K562 (cell line): ENCODE data around the gene MAPKAPK2. TPM values are rescaled to one million over a fixed set of nuclear protein-coding genes. Genes with fewer than 3 reads are reported as not detected.

Source experiments
- CHD4 ChIP-seq: fragments of 200-600 bp; sonication (generic); IDR thresholded peaks from 3 replicates; pipeline ENCODE4 v1.6.1; 2012; ENCODE audit warnings: low read depth, mild to moderate bottlenecking, mixed read lengths, low read length, inconsistent platforms; ENCODE audit not compliant: insufficient read depth, insufficient replicate concordance, poor library complexity, severe bottlenecking
- ELF4 ChIP-seq: fragments of 450-650 bp; formaldehyde crosslinking; IDR thresholded peaks from 2 replicates; pipeline ENCODE4 v1.4.0; 2022; ENCODE audit warnings: missing genetic modification characterization
- EP400 ChIP-seq: fragments of 450-650 bp; IDR thresholded peaks from 2 replicates; pipeline ENCODE4 v1.6.1; 2017; ENCODE audit warnings: antibody characterized with exemption, mild to moderate bottlenecking, moderate library complexity
- EWSR1 ChIP-seq: fragments of 450-650 bp; IDR thresholded peaks from 2 replicates; pipeline ENCODE4 v1.6.1; 2018; ENCODE audit warnings: borderline replicate concordance, mild to moderate bottlenecking, low read depth, moderate library complexity; ENCODE audit not compliant: partially characterized antibody
- GABPA ChIP-seq: fragments of 200-800 bp; sonication (Bioruptor generic); conservative IDR thresholded peaks from 2 replicates; pipeline ENCODE4 v1.6.1; 2016; ENCODE audit warnings: low read depth, missing genetic modification characterization, missing compliant biosample characterization
- HOMEZ ChIP-seq: fragments of 250-450 bp; sonication (Bioruptor Pico); IDR thresholded peaks from 2 replicates; pipeline ENCODE4 v1.4.0; 2020; ENCODE audit warnings: mild to moderate bottlenecking, moderate library complexity
- KAT7 ChIP-seq: sonication (generic); formaldehyde crosslinking; IDR thresholded peaks from 2 replicates; pipeline ENCODE4 v1.8.0; 2022; ENCODE audit warnings: missing genetic modification reagents, mild to moderate bottlenecking, borderline replicate concordance
- L3MBTL2 ChIP-seq: fragments of 450-650 bp; IDR thresholded peaks from 2 replicates; pipeline ENCODE4 v1.6.1; 2016; ENCODE audit warnings: mild to moderate bottlenecking, moderate library complexity
- LCOR ChIP-seq: sonication (generic); formaldehyde crosslinking; IDR thresholded peaks from 2 replicates; pipeline ENCODE4 v1.8.0; 2022; ENCODE audit warnings: mild to moderate bottlenecking, missing genetic modification reagents
- NKRF ChIP-seq: fragments of 450-650 bp; IDR thresholded peaks from 2 replicates; pipeline ENCODE4 v1.6.1; 2016; ENCODE audit warnings: borderline replicate concordance
- NR4A1 ChIP-seq, 2 experiments: fragments of 250-450 bp in 1 of 2; fragments of 450-650 bp in 1 of 2; sonication (Bioruptor Pico) in 1 of 2; IDR thresholded peaks; 2 replicates each; pipeline versions ENCODE4 v1.4.0 to v1.6.1; 2016 to 2020; ENCODE audit warnings: mild to moderate bottlenecking in 2 of 2, missing compliant biosample characterization in 1 of 2, missing genetic modification characterization in 1 of 2, moderate library complexity in 1 of 2
- PHF20 ChIP-seq: fragments of 450-650 bp; IDR thresholded peaks from 2 replicates; pipeline ENCODE4 v1.6.1; 2018; ENCODE audit not compliant: partially characterized antibody
- PRPF4 ChIP-seq: fragments of 200-400 bp; formaldehyde crosslinking; IDR thresholded peaks from one replicate; pipeline ENCODE4 v1.6.1; 2017; ENCODE audit warnings: low read length, low read depth, mild to moderate bottlenecking; ENCODE audit not compliant: insufficient read depth, poor library complexity, severe bottlenecking
- RBM15 ChIP-seq: fragments of 200-400 bp; formaldehyde crosslinking; IDR thresholded peaks from 2 replicates; pipeline ENCODE4 v1.6.1; 2018; ENCODE audit warnings: mild to moderate bottlenecking, low read length, moderate library complexity; ENCODE audit not compliant: insufficient read depth
- RFX1 ChIP-seq: fragments of 450-650 bp; IDR thresholded peaks from 2 replicates; pipeline ENCODE4 v1.6.1; 2016; ENCODE audit warnings: mild to moderate bottlenecking, moderate library complexity
- SIX5 ChIP-seq, 2 experiments: IDR thresholded peaks; 2 replicates each; pipeline ENCODE4 v1.6.1; 2011; ENCODE audit warnings: low read length in 2 of 2, borderline replicate concordance in 1 of 2, low read depth in 1 of 2, mild to moderate bottlenecking in 1 of 2, moderate library complexity in 1 of 2; ENCODE audit not compliant: insufficient read depth in 1 of 2
- SOX6 ChIP-seq: fragments of 450-650 bp; IDR thresholded peaks from 2 replicates; pipeline ENCODE4 v1.6.1; 2014; ENCODE audit warnings: mild to moderate bottlenecking
- ZKSCAN1 ChIP-seq: fragments of 150-350 bp; IDR thresholded peaks from 2 replicates; pipeline ENCODE4 v1.6.1; 2016; ENCODE audit warnings: low read depth, low read length
- polyA plus RNA-seq, 8 experiments: library from polyadenylated mRNA; depleted of rRNA in 4 of 8; stranded (reverse) in 5 of 8; unstranded in 3 of 8; fragments of >200 nt; fragmentation: Nextera tagmentation in 2 of 8; fragmentation: Illumina TruSeq in 1 of 8; extraction: Ambion mirVana in 2 of 8; extraction: Trizol in 1 of 8; gene quantifications; 2 replicates each; pipeline versions ENCODE4 v1.2.1 to v1.2.3, GENCODE V29; 2011 to 2014; ENCODE audit warnings: inconsistent platforms in 1 of 8, missing spikeins in 1 of 8
- total RNA-seq, 7 experiments: library from RNA; depleted of rRNA in 6 of 7; stranded (reverse); fragments of >200 nt in 6 of 7; fragmentation: Illumina TruSeq in 2 of 7; extraction: Trizol in 2 of 7; gene quantifications; 2 replicates each; pipeline versions ENCODE4 v1.2.1 to v1.2.3, GENCODE V29; 2011 to 2021; ENCODE audit warnings: low replicate concordance in 1 of 7
- TF ChIP-seq, protein P1 (sequence below): fragments of 250-450 bp; sonication (Bioruptor Pico); IDR thresholded peaks from 2 replicates; pipeline ENCODE4 v1.4.0; 2020; ENCODE audit warnings: borderline replicate concordance

The MAPKAPK2 gene
- total and polyA plus RNA-seq, 9 of the 15 experiments (the other 6 are each of a cell fraction or from before 2014, with no cell fraction given), result 0.63 to 94.2 (median 52.1) TPM

DNA sequence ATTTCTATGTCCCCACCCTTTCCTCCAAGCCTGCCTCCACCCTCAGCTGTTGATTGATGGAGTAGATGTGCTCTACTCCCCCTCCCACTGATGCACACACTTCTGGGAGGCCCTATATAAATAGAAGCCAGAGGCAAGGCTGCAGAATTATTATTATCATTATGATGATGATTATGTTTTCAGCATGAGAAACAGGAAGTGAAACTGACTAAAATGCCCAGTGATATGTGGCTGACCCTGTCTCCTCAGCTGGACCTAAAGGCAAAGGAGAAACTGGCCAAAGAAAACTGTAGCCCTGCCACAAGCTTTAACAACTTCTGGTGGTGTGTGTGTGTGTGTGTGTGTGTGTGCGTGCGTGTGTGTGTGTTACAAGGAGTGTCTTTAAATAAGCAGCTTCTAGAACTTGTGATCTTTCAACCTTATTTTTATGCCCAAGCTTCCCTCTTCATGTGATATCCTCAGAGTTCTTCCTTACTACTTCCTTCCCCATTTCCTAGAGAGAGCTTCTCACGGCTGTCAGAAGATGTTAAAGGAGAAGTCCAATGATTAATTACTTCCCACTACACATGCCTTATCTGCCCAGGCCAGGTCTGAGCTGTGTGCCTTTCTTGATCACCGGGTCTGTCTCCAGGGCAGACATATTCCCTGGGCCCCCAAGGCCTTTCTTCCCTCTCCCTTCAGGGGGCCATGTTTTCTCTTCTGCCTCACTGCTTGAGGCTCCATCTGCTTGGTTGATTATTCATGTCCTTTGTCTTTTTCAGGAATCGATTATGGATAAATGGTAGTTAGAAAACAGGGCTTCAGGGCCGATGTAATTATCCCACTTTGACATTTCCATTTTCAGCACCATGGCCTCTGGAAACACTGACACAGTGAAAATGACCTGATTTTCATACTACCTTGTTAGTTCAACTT, 11.6 kb upstream of the MAPKAPK2 start (continued):
- TF ChIP-seq, protein P1, sequence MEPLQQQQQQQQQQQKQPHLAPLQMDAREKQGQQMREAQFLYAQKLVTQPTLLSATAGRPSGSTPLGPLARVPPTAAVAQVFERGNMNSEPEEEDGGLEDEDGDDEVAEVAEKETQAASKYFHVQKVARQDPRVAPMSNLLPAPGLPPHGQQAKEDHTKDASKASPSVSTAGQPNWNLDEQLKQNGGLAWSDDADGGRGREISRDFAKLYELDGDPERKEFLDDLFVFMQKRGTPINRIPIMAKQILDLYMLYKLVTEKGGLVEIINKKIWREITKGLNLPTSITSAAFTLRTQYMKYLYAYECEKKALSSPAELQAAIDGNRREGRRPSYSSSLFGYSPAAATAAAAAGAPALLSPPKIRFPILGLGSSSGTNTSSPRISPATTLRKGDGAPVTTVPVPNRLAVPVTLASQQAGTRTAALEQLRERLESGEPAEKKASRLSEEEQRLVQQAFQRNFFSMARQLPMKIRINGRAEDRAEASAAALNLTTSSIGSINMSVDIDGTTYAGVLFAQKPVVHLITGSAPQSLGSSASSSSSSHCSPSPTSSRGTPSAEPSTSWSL (CRISPR knock-in tag), result no peak
- no peak for TF ChIP-seq RBM15
- no peak for TF ChIP-seq PRPF4
- TF ChIP-seq RFX1, result peak; percentile 37; the same call in 1 of the 2 replicates
- TF ChIP-seq LCOR (CRISPR knock-in tag), result peak; percentile 92; the same call in 1 of the 2 replicates
- peak; percentile 94 for TF ChIP-seq SOX6
- peak; percentile 80 for TF ChIP-seq L3MBTL2
- TF ChIP-seq CHD4, result no peak
- no peak for TF ChIP-seq PHF20
- peak; percentile 87; the same call in 1 of the 2 replicates for TF ChIP-seq NR4A1 (CRISPR knock-in tag; IDR thresholded peaks at IDR 0.05)
- peak; percentile 75; the same call in 1 of the 2 replicates for TF ChIP-seq NR4A1 (tag; IDR thresholded peaks at IDR 0.05)
- peak; percentile 93 for TF ChIP-seq ELF4 (CRISPR knock-in tag)
- TF ChIP-seq HOMEZ, result no peak
- TF ChIP-seq GABPA (tag), result peak; percentile 39; the same call in 1 of the 2 replicates
- TF ChIP-seq SIX5 (IDR thresholded peaks at IDR 0.05; ENCODE audit: borderline replicate concordance in 1 of 2, insufficient read depth in 1 of 2, low read depth in 1 of 2, low read length in 2 of 2), result no peak
- TF ChIP-seq EP400, result peak; percentile 80; the same call in 1 of the 2 replicates
- 0 out of 2 replicates have a peak, but pooled peaks have one; percentile 19 for TF ChIP-seq NKRF
- TF ChIP-seq ZKSCAN1, result peak; percentile 47
- no peak for TF ChIP-seq EWSR1
- 0 out of 2 replicates have a peak, but pooled peaks have one; percentile 25 for TF ChIP-seq KAT7 (CRISPR knock-in tag)
